ENCODE measurements around the gene FHOD1. TPM values are rescaled to one million over a fixed set of nuclear protein-coding genes. Genes with fewer than 3 reads are reported as not detected.

Gene FHOD1
- total and polyA plus RNA-seq, 2 of the 13 experiments (the other 11 are each of a cell fraction or from before 2014, with no cell fraction given), result 20.0 to 20.8 TPM

DNA sequence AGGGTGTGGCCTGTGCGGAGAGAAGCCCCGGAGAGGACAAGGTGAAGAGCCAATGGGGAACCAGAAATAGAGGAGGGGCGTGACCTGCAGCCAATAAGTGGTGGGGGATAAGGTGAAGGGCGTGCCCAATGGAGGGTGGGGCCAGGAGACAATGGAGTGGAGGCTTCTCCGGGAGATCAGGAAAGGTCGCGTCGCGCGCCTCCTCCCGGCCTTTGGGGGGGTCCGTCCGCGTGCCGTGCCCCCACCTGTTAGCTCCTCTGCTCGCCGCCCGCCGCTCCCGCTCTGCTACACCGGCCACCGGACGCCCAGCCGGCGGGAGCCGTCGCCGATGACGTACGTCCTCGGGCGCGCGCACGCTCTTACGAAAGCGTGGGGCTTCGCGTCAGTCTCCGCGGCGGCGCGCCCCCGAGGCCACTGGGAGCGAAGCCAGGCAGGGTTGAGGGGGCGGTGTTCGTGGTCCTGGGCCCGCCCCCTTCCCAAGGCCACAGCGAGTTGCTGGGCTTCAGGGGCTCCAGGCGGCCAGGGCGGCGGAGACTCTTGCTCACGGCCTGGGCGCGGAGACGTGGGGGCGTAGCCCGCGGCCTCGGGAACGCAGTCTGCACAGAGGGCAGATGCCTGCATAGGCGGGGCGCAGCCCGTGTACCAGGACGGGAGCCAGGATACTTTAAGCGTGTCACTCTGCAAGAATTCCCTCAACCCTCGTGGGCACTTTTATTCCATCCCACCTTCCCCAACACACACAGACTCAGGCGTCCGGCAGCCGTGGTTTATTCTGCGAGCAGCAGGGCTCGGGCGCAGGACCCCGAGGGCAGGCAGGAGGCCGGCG is 63.4 kb downstream of the FHOD1 start, which contains the start of gene MATCAP1 (continued):
- TF ChIP-seq, protein P1, sequence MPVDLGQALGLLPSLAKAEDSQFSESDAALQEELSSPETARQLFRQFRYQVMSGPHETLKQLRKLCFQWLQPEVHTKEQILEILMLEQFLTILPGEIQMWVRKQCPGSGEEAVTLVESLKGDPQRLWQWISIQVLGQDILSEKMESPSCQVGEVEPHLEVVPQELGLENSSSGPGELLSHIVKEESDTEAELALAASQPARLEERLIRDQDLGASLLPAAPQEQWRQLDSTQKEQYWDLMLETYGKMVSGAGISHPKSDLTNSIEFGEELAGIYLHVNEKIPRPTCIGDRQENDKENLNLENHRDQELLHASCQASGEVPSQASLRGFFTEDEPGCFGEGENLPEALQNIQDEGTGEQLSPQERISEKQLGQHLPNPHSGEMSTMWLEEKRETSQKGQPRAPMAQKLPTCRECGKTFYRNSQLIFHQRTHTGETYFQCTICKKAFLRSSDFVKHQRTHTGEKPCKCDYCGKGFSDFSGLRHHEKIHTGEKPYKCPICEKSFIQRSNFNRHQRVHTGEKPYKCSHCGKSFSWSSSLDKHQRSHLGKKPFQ (CRISPR knock-in tag; IDR thresholded peaks at IDR 0.05; ENCODE audit: insufficient replicate concordance), result peak; percentile 80
- TF ChIP-seq, protein P2, sequence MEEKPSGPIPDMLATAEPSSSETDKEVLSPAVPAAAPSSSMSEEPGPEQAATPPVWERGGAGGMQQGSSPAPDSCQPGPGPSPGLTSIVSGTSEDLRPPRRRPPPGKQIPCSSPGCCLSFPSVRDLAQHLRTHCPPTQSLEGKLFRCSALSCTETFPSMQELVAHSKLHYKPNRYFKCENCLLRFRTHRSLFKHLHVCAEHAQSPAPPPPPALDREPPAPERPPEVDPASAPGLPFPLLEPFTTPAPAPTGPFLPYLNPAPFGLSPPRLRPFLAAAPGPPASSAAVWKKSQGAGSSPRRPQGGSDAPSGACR (CRISPR knock-in tag; IDR thresholded peaks at IDR 0.05), result no peak; the same call in 1 of the 2 replicates
- no peak for TF ChIP-seq PITX1 (CRISPR knock-in tag; IDR thresholded peaks at IDR 0.05)
- TF ChIP-seq NR0B2 (CRISPR knock-in tag; IDR thresholded peaks at IDR 0.05), result 0 out of 2 replicates have a peak, but pooled peaks have one; percentile 21
- TF ChIP-seq TAF15 (IDR thresholded peaks at IDR 0.05; ENCODE audit: low read depth, low read length, poor library complexity, severe bottlenecking), result no peak
- TF ChIP-seq ZNF607 (CRISPR knock-in tag; IDR thresholded peaks at IDR 0.05; ENCODE audit: borderline replicate concordance), result peak; percentile 51
- no peak for TF ChIP-seq FOXP1 (IDR thresholded peaks at IDR 0.05)
- TF ChIP-seq FOXP1 (CRISPR knock-in tag; IDR thresholded peaks at IDR 0.05), result no peak
- TF ChIP-seq IKZF5 (CRISPR knock-in tag; IDR thresholded peaks at IDR 0.05), result peak; percentile 75; the same call in 1 of the 2 replicates
- peak; percentile 50; the same call in 1 of the 2 replicates for TF ChIP-seq ARNTL (CRISPR knock-in tag; IDR thresholded peaks at IDR 0.05)
- no peak; the same call in 1 of the 2 replicates for TF ChIP-seq ZNF776 (CRISPR knock-in tag; IDR thresholded peaks at IDR 0.05)
- TF ChIP-seq, protein P3, sequence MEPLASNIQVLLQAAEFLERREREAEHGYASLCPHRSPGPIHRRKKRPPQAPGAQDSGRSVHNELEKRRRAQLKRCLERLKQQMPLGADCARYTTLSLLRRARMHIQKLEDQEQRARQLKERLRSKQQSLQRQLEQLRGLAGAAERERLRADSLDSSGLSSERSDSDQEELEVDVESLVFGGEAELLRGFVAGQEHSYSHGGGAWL (CRISPR knock-in tag; IDR thresholded peaks at IDR 0.05), result peak; percentile 42; the same call in 1 of the 2 replicates
- peak; percentile 88 for TF ChIP-seq ZNF614 (CRISPR knock-in tag; IDR thresholded peaks at IDR 0.05; ENCODE audit: borderline replicate concordance)
- TF ChIP-seq, protein P4, sequence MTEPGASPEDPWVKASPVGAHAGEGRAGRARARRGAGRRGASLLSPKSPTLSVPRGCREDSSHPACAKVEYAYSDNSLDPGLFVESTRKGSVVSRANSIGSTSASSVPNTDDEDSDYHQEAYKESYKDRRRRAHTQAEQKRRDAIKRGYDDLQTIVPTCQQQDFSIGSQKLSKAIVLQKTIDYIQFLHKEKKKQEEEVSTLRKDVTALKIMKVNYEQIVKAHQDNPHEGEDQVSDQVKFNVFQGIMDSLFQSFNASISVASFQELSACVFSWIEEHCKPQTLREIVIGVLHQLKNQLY (CRISPR knock-in tag; IDR thresholded peaks at IDR 0.05), result peak; percentile 67
- TF ChIP-seq IRF9 (CRISPR knock-in tag; IDR thresholded peaks at IDR 0.05; ENCODE audit: borderline replicate concordance), result peak; percentile 75
- peak; percentile 70 for TF ChIP-seq ZNF609 (CRISPR knock-in tag; IDR thresholded peaks at IDR 0.05; ENCODE audit: borderline replicate concordance)
